WTC11 (cell line): ENCODE data around the gene ANKRD24.

Source experiments
- NR2C2 ChIP-seq: sonication (generic); formaldehyde crosslinking; IDR thresholded peaks from 2 replicates; pipeline ENCODE4 v1.8.0; 2022; ENCODE audit warnings: mild to moderate bottlenecking, missing genetic modification reagents
- RORB ChIP-seq: fragments of 250-450 bp; sonication (Bioruptor Pico); IDR thresholded peaks from 2 replicates; pipeline ENCODE4 v1.9.0; 2021; ENCODE audit warnings: mild to moderate bottlenecking
- ZNF138 ChIP-seq: sonication (generic); formaldehyde crosslinking; conservative IDR thresholded peaks from 2 replicates; pipeline ENCODE4 v1.8.1; 2022; ENCODE audit warnings: mild to moderate bottlenecking, moderate library complexity, missing genetic modification reagents
- TF ChIP-seq, protein P1 (sequence below): sonication (generic); formaldehyde crosslinking; IDR thresholded peaks from 2 replicates; pipeline ENCODE4 v1.8.0; 2022; ENCODE audit warnings: mild to moderate bottlenecking, missing genetic modification reagents
- TF ChIP-seq, protein P2 (sequence below): fragments of 200-600 bp; IDR thresholded peaks from 2 replicates; pipeline ENCODE4 v1.8.0; 2022; ENCODE audit warnings: antibody characterized with exemption
- TF ChIP-seq, protein P3 (sequence below): sonication (generic); formaldehyde crosslinking; IDR thresholded peaks from 2 replicates; pipeline ENCODE4 v1.8.1; 2023; ENCODE audit warnings: mild to moderate bottlenecking, moderate library complexity, missing genetic modification reagents

DNA sequence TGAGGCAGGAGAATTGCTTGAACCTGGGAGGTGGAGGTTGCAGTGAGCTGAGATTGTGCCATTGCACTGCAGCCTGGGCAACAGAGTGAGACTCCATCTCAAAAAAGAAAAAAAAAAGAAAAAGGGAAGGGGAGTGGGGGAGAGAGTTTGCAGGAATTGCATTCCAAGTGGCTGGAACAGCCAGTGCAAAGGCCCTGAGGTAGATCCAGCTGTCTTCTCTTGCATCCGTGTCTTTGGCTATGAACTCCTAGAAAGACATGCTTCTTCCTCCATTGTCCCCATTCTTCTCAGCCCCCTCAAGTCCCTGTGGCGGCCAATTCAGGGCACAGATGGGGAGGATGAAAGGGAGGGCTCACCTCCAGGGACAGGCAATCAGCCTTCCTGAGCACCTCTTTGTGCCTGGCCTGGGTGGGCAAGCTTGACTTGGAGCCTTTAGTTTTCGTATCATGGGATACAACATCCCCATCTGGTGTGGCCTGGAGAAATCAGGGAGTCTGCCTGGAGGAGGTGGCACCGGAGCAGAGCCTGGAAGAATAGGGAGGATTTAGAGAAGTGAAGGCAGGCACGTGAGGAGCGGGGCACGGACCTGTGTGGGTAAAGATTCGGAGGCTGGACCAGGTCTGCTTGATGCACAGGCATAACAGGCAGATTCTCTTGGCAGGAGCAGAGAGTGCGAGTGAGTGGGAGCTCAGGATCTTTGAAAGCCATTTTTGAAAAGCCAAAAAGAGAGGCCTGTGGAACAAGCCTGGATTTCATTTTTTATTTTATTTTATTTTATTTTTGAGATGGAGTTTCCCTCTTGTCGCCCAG lies 5.0 kb downstream of the ANKRD24 start:
- TF ChIP-seq RORB (CRISPR knock-in tag) (no peak), NR2C2 (no peak), ZNF138 (no peak)
- TF ChIP-seq, protein P1, sequence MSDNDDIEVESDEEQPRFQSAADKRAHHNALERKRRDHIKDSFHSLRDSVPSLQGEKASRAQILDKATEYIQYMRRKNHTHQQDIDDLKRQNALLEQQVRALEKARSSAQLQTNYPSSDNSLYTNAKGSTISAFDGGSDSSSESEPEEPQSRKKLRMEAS = no peak
- TF ChIP-seq, protein P2, sequence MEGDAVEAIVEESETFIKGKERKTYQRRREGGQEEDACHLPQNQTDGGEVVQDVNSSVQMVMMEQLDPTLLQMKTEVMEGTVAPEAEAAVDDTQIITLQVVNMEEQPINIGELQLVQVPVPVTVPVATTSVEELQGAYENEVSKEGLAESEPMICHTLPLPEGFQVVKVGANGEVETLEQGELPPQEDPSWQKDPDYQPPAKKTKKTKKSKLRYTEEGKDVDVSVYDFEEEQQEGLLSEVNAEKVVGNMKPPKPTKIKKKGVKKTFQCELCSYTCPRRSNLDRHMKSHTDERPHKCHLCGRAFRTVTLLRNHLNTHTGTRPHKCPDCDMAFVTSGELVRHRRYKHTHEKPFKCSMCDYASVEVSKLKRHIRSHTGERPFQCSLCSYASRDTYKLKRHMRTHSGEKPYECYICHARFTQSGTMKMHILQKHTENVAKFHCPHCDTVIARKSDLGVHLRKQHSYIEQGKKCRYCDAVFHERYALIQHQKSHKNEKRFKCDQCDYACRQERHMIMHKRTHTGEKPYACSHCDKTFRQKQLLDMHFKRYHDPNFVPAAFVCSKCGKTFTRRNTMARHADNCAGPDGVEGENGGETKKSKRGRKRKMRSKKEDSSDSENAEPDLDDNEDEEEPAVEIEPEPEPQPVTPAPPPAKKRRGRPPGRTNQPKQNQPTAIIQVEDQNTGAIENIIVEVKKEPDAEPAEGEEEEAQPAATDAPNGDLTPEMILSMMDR = no peak
- TF ChIP-seq, protein P3, sequence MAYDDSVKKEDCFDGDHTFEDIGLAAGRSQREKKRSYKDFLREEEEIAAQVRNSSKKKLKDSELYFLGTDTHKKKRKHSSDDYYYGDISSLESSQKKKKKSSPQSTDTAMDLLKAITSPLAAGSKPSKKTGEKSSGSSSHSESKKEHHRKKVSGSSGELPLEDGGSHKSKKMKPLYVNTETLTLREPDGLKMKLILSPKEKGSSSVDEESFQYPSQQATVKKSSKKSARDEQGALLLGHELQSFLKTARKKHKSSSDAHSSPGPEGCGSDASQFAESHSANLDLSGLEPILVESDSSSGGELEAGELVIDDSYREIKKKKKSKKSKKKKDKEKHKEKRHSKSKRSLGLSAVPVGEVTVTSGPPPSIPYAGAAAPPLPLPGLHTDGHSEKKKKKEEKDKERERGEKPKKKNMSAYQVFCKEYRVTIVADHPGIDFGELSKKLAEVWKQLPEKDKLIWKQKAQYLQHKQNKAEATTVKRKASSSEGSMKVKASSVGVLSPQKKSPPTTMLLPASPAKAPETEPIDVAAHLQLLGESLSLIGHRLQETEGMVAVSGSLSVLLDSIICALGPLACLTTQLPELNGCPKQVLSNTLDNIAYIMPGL (CRISPR knock-in tag) = no peak
